ENCODE results near the gene PAX8.
"Not testable (repeated sequence)": the region's sequence is repeated elsewhere in the genome, so short reads cannot be mapped to it uniquely, and the experiment has no call there.

DNA sequence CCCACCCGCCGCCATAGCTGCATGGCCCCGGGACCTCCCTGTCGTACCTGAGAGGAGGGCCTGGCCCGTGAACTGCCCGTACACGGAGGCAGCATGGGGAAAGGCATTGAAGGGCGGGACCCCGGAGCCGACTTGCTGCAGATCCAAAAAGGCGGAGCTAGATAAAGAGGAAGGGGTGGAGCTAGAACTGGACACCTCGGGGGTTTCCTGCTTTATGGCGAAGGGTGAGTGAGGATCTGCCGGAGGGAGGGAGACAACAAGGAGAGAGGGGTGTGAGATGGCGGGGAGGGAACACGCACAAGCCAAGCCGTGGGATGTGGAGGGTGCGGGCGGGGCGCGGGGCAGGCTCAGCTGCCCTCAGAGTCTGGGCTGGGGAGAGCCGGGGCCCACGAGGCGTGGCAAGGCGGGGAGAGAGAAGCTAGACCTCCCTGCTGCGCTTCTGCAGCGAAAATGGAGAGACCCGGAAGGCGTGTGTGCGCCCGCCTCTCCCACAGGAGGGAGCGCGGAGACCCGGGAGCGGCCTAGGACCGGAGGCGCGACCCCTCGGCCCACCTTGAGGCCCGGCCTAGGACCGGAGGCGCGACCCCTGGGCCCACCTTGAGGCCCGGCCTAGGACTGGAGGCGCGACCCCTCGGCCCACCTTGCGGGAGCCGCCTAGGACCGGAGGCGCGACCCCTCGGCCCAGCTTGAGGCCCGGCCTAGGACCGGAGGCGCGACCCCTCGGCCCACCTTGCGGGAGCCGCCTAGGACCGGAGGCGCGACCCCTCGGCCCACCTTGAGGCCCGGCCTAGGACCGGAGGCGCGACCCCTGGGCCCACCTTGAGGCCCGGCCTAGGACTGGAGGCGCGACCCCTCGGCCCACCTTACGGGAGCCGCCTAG is 43.1 kb downstream of the PAX8 start:
- TF ChIP-seq, protein P1, sequence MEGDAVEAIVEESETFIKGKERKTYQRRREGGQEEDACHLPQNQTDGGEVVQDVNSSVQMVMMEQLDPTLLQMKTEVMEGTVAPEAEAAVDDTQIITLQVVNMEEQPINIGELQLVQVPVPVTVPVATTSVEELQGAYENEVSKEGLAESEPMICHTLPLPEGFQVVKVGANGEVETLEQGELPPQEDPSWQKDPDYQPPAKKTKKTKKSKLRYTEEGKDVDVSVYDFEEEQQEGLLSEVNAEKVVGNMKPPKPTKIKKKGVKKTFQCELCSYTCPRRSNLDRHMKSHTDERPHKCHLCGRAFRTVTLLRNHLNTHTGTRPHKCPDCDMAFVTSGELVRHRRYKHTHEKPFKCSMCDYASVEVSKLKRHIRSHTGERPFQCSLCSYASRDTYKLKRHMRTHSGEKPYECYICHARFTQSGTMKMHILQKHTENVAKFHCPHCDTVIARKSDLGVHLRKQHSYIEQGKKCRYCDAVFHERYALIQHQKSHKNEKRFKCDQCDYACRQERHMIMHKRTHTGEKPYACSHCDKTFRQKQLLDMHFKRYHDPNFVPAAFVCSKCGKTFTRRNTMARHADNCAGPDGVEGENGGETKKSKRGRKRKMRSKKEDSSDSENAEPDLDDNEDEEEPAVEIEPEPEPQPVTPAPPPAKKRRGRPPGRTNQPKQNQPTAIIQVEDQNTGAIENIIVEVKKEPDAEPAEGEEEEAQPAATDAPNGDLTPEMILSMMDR (IDR thresholded peaks at IDR 0.05 in 2 of 3, conservative IDR thresholded peaks at IDR 0.05 in 1 of 3; ENCODE audit: control insufficient read depth in 2 of 3, extremely low read depth in 1 of 3, insufficient read depth in 1 of 3, low read depth in 3 of 3, low read length in 3 of 3): not testable (repeated sequence)
- not testable (repeated sequence) for TF ChIP-seq MYC (IDR thresholded peaks at IDR 0.05; ENCODE audit: insufficient read depth, insufficient read length, insufficient replicate concordance, low read length, severe bottlenecking); ZNF274 (IDR thresholded peaks at IDR 0.05; ENCODE audit: insufficient read depth, insufficient read length); KLF5 (IDR thresholded peaks at IDR 0.05; ENCODE audit: partially characterized antibody); NR2F1 (conservative IDR thresholded peaks at IDR 0.05); JUNB (IDR thresholded peaks at IDR 0.05)
- TF ChIP-seq, protein P2, sequence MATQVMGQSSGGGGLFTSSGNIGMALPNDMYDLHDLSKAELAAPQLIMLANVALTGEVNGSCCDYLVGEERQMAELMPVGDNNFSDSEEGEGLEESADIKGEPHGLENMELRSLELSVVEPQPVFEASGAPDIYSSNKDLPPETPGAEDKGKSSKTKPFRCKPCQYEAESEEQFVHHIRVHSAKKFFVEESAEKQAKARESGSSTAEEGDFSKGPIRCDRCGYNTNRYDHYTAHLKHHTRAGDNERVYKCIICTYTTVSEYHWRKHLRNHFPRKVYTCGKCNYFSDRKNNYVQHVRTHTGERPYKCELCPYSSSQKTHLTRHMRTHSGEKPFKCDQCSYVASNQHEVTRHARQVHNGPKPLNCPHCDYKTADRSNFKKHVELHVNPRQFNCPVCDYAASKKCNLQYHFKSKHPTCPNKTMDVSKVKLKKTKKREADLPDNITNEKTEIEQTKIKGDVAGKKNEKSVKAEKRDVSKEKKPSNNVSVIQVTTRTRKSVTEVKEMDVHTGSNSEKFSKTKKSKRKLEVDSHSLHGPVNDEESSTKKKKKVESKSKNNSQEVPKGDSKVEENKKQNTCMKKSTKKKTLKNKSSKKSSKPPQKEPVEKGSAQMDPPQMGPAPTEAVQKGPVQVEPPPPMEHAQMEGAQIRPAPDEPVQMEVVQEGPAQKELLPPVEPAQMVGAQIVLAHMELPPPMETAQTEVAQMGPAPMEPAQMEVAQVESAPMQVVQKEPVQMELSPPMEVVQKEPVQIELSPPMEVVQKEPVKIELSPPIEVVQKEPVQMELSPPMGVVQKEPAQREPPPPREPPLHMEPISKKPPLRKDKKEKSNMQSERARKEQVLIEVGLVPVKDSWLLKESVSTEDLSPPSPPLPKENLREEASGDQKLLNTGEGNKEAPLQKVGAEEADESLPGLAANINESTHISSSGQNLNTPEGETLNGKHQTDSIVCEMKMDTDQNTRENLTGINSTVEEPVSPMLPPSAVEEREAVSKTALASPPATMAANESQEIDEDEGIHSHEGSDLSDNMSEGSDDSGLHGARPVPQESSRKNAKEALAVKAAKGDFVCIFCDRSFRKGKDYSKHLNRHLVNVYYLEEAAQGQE (IDR thresholded peaks at IDR 0.05; ENCODE audit: low read depth, low read length): not testable (repeated sequence)
- TF ChIP-seq, protein P3, sequence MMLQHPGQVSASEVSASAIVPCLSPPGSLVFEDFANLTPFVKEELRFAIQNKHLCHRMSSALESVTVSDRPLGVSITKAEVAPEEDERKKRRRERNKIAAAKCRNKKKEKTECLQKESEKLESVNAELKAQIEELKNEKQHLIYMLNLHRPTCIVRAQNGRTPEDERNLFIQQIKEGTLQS (IDR thresholded peaks at IDR 0.05; ENCODE audit: borderline replicate concordance, extremely low read depth, low read depth, low read length): not testable (repeated sequence)
- TF ChIP-seq, protein P4, sequence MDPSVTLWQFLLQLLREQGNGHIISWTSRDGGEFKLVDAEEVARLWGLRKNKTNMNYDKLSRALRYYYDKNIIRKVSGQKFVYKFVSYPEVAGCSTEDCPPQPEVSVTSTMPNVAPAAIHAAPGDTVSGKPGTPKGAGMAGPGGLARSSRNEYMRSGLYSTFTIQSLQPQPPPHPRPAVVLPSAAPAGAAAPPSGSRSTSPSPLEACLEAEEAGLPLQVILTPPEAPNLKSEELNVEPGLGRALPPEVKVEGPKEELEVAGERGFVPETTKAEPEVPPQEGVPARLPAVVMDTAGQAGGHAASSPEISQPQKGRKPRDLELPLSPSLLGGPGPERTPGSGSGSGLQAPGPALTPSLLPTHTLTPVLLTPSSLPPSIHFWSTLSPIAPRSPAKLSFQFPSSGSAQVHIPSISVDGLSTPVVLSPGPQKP (IDR thresholded peaks at IDR 0.05; ENCODE audit: low read depth, low read length): not testable (repeated sequence)
- TF ChIP-seq POLR2A (IDR thresholded peaks at IDR 0.05; ENCODE audit: low read depth, low read length) (peak; percentile 84), CBFB (IDR thresholded peaks at IDR 0.05; ENCODE audit: low read depth) (0 out of 2 replicates have a peak, but pooled peaks have one; percentile 36)
- TF ChIP-seq, protein P5, sequence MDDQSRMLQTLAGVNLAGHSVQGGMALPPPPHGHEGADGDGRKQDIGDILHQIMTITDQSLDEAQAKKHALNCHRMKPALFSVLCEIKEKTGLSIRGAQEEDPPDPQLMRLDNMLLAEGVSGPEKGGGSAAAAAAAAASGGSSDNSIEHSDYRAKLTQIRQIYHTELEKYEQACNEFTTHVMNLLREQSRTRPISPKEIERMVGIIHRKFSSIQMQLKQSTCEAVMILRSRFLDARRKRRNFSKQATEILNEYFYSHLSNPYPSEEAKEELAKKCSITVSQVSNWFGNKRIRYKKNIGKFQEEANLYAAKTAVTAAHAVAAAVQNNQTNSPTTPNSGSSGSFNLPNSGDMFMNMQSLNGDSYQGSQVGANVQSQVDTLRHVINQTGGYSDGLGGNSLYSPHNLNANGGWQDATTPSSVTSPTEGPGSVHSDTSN (IDR thresholded peaks at IDR 0.05; ENCODE audit: insufficient replicate concordance, low read depth, low read length): not testable (repeated sequence)

Measured in GM12878 (cell line).